GM12878 (cell line): Measurements from ENCODE around the gene IFITM2. TPM values are rescaled to one million over a fixed set of nuclear protein-coding genes. Genes with fewer than 3 reads are reported as not detected.

ENCODE experiments used
- ATAC-seq: fragments of 200-7000 bp; cut with Tn5 transposase; 3 replicates; pipeline ENCODE4 v1.9.1; 2020; ENCODE audit warnings: mild to moderate bottlenecking, moderate library complexity
- BruUV-seq: library from RNA; stranded (reverse); fragments of 400-500 nt; replicated peaks from 2 replicates; lab custom pipeline; 2021; lab: Mats Ljungman, UMichigan
- CTCF ChIA-PET: fragments of 300-600 bp; sonication (Branson Sonifier 250); formaldehyde crosslinking; extraction: SDS; loops from one replicate; lab custom pipeline; 2021; ENCODE audit warnings: inconsistent platforms; lab: Yijun Ruan, JAX
- POLR2A ChIA-PET: fragments of 350-600 bp; formaldehyde crosslinking; extraction: SDS; loops from one replicate; lab custom pipeline; 2021; ENCODE audit warnings: inconsistent platforms; lab: Charles Lee
- RAD21 ChIA-PET: fragments of 300-600 bp; sonication (Branson Sonifier 250); formaldehyde crosslinking; loops from one replicate; lab custom pipeline; 2023; ENCODE audit warnings: antibody characterized with exemption; ENCODE audit not compliant: unreplicated experiment; lab: Charles Lee
- SMC1A ChIA-PET: fragments of 300-600 bp; sonication (Branson Sonifier 250); formaldehyde crosslinking; loops from one replicate; lab custom pipeline; 2023; ENCODE audit not compliant: unreplicated experiment, uncharacterized antibody; lab: Charles Lee
- DNase-seq: peaks from one replicate; pipeline ENCODE4 v3.0.0-alpha.2; 2011; ENCODE audit warnings: low read depth, low spot score
- FAIRE-seq: peaks from 3 replicates; lab custom pipeline; 2011; peaks lifted over from hg19 to GRCh38; lab: Jason Lieb, UNC
- H2AFZ ChIP-seq: 2 replicates; pipeline ENCODE4 v1.6.0; 2011; ENCODE audit warnings: low read depth, low read length, control low read depth; ENCODE audit not compliant: control insufficient read depth
- H3K27ac ChIP-seq: 2 replicates; pipeline ENCODE4 v1.5.1; 2011; ENCODE audit warnings: control low read depth; ENCODE audit not compliant: control insufficient read depth, insufficient read depth
- H3K27me3 ChIP-seq, 2 experiments: replicated peaks in 1 of 2; 2 replicates each; pipeline versions ENCODE4 v1.6.0 to v1.6.1; 2011; ENCODE audit warnings: low read length in 1 of 2; ENCODE audit not compliant: control insufficient read depth in 2 of 2, insufficient read depth in 2 of 2
- H3K36me3 ChIP-seq, 2 experiments: 2 replicates each; pipeline ENCODE4 v1.5.1; 2011; ENCODE audit warnings: low read length in 1 of 2; ENCODE audit not compliant: control insufficient read depth in 2 of 2, insufficient read depth in 2 of 2
- H3K4me1 ChIP-seq: 2 replicates; pipeline ENCODE4 v1.6.1; 2011; ENCODE audit warnings: mild to moderate bottlenecking, low read length, moderate library complexity, mixed read lengths; ENCODE audit not compliant: control insufficient read depth, insufficient read depth
- H3K4me2 ChIP-seq: 2 replicates; pipeline ENCODE4 v1.6.0; 2011; ENCODE audit warnings: control low read depth; ENCODE audit not compliant: control insufficient read depth, insufficient read depth
- H3K4me3 ChIP-seq: fragments of 200-600 bp; sonication (generic); 2 replicates; pipeline ENCODE4 v1.5.1; 2016
- H3K79me2 ChIP-seq: 2 replicates; pipeline ENCODE4 v1.6.0; 2011; ENCODE audit warnings: low read length; ENCODE audit not compliant: control insufficient read depth, insufficient read depth
- H3K9ac ChIP-seq: 2 replicates; pipeline ENCODE4 v1.8.0; 2011; ENCODE audit warnings: low read length, control low read depth, mixed read lengths; ENCODE audit not compliant: control insufficient read depth, insufficient read depth
- H3K9me3 ChIP-seq: replicated peaks from 3 replicates; pipeline ENCODE4 v1.5.1; 2011; ENCODE audit warnings: mild to moderate bottlenecking, low read length; ENCODE audit not compliant: control insufficient read depth, insufficient read depth
- H4K20me1 ChIP-seq: 2 replicates; pipeline ENCODE4 v1.6.0; 2011; ENCODE audit not compliant: control insufficient read depth, insufficient read depth
- NR2C1 ChIP-seq: fragments of 450-650 bp; IDR thresholded peaks from 2 replicates; pipeline ENCODE4 v1.6.1; 2017; ENCODE audit warnings: antibody characterized with exemption, mild to moderate bottlenecking, moderate library complexity
- SIN3A ChIP-seq: IDR thresholded peaks from 2 replicates; pipeline ENCODE4 v1.6.1; 2012; ENCODE audit warnings: low read depth, low read length, improper control_type of control experiment
- SUZ12 ChIP-seq: fragments of 200-600 bp; sonication (generic); IDR thresholded peaks from one replicate; pipeline ENCODE4 v1.6.1; 2018; ENCODE audit warnings: antibody characterized with exemption, mild to moderate bottlenecking; ENCODE audit not compliant: unreplicated experiment
- ZNF217 ChIP-seq: fragments of 450-650 bp; IDR thresholded peaks from 2 replicates; pipeline ENCODE4 v1.6.1; 2017; ENCODE audit warnings: antibody characterized with exemption, mild to moderate bottlenecking
- WGBS: methylation state at CpG from one replicate; pipeline ENCODE4 v1.1.6; 2016; ENCODE audit warnings: low lambda C conversion rate; ENCODE audit not compliant: insufficient replicate concordance, insufficient coverage; ENCODE audit errors: missing lambda C conversion rate; 5-methylcytosine and 5-hydroxymethylcytosine counted together
- in situ Hi-C: fragments of 300-500 bp; cut with MboI; formaldehyde crosslinking; loops from 9 replicates; pipeline ENCODE4 v1.14.3; 2018; ENCODE audit warnings: mixed read lengths
- intact Hi-C: fragments of 100-400 bp; cut with micrococcal nuclease; formaldehyde crosslinking; loops from one replicate; pipeline ENCODE4 v1.14.2; 2022; ENCODE audit not compliant: unreplicated experiment
- polyA plus RNA-seq, 11 experiments: library from polyadenylated mRNA; depleted of rRNA in 4 of 11; unstranded in 6 of 11; stranded (reverse) in 5 of 11; fragments of >200 nt; fragmentation: Nextera tagmentation in 4 of 11; fragmentation: Illumina TruSeq in 1 of 11; extraction: Ambion mirVana in 4 of 11; extraction: Trizol in 1 of 11; gene quantifications; 1 replicate in 1 of 11; 2 replicates in 10 of 11; pipeline versions ENCODE4 v1.2.1 to v1.2.3, GENCODE V29; 2011 to 2016; ENCODE audit warnings: inconsistent platforms in 2 of 11, missing spikeins in 2 of 11, low read depth in 1 of 11
- total RNA-seq, 4 experiments: library from RNA; depleted of rRNA in 3 of 4; stranded (reverse); fragments of >200 nt in 3 of 4; fragmentation: Illumina TruSeq in 1 of 4; extraction: Trizol in 1 of 4; gene quantifications; 2 replicates each; pipeline versions ENCODE4 v1.2.1 to v1.2.3, GENCODE V29; 2013 to 2021
- TF ChIP-seq, protein P1 (sequence below): IDR thresholded peaks from 2 replicates; pipeline ENCODE4 v1.6.1; 2012; ENCODE audit warnings: mild to moderate bottlenecking, low read depth, low read length

Gene IFITM2
- total and polyA plus RNA-seq, 10 of the 15 experiments (the other 5 are each of a cell fraction or from before 2014, with no cell fraction given) = 116 to 3,672 (median 724) TPM

DNA sequence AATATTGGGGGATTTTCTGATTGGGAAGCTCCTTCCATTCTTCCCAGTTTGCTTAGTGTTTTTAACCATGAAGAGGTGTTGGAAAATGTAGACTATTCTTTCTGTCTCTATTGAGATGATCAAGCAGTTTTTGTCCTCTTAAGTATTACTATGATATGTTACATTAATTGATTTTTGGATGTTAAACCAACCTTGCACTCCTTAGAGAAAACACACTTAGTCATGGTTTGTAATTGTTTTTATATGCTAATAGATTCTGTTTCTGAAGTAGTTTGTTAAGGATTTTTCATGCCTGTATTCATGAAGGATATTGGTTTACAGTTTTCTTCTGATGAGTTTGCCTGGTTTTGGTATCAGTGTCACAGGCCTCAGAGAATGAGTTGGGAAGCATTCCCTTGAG is 31.4 kb upstream of the IFITM2 start (continued):
- TF ChIP-seq, protein P1, sequence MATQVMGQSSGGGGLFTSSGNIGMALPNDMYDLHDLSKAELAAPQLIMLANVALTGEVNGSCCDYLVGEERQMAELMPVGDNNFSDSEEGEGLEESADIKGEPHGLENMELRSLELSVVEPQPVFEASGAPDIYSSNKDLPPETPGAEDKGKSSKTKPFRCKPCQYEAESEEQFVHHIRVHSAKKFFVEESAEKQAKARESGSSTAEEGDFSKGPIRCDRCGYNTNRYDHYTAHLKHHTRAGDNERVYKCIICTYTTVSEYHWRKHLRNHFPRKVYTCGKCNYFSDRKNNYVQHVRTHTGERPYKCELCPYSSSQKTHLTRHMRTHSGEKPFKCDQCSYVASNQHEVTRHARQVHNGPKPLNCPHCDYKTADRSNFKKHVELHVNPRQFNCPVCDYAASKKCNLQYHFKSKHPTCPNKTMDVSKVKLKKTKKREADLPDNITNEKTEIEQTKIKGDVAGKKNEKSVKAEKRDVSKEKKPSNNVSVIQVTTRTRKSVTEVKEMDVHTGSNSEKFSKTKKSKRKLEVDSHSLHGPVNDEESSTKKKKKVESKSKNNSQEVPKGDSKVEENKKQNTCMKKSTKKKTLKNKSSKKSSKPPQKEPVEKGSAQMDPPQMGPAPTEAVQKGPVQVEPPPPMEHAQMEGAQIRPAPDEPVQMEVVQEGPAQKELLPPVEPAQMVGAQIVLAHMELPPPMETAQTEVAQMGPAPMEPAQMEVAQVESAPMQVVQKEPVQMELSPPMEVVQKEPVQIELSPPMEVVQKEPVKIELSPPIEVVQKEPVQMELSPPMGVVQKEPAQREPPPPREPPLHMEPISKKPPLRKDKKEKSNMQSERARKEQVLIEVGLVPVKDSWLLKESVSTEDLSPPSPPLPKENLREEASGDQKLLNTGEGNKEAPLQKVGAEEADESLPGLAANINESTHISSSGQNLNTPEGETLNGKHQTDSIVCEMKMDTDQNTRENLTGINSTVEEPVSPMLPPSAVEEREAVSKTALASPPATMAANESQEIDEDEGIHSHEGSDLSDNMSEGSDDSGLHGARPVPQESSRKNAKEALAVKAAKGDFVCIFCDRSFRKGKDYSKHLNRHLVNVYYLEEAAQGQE = no peak
- no peak for TF ChIP-seq ZNF217
- TF ChIP-seq NR2C1 = no peak
- no peak for TF ChIP-seq SUZ12

GRCh38 chr11:278001-278951 is 29.3 kb upstream of the IFITM2 start, which contains the start of gene NLRP6:
Gene NLRP6, plus strand, starts transcription at chr11:278407. Its CDS starts 163 bp downstream, at chr11:278570.
- Histone ChIP-seq H3K9ac (no peak within 1 kb of the TSS), H3K79me2 (no peaks in the 10 kb centered on the region), H3K4me3 (no peak within 1 kb of the TSS), H3K27ac (no peak within 1 kb of the TSS), H2AFZ (no peak within 1 kb of the TSS), H4K20me1 (no peaks in the 10 kb centered on the region), H3K27me3 (peaks cover 15 to 20% of the 10 kb centered on the region in 2 experiments), H3K36me3 (no peaks in the 10 kb centered on the region), H3K9me3 (no peaks in the 10 kb centered on the region; the same call in 2 of the 3 replicates), H3K4me1 (no peaks in the 10 kb centered on the region; the same call in 1 of the 2 replicates), H3K4me2 (no peak within 1 kb of the TSS)
- TF ChIP-seq SIN3A = no peak
- ChIA-PET SMC1A (no interaction called here), RAD21 (no interaction called here), CTCF (interaction anchor here (0.9 kb wide), 1 partner anchor 27 kb away, joined by 4 read pairs; no protein-coding TSS in a partner anchor), POLR2A (no interaction called here)
- intact Hi-C loops = no loop called here
- BruUV-seq = no TSS peak
- ATAC-seq (no peak), DNase-seq (no peak), FAIRE-seq (no peak)
- in situ Hi-C loops = no loop called here
- 81% methylated on average over 21 of the region's 21 CpGs for WGBS
